ENCODE results near the gene CAMTA1.
A peak's percentile ranks its signal among the peaks of the same experiment; 100 is the strongest.
"Not testable (repeated sequence)": the region's sequence is repeated elsewhere in the genome, so short reads cannot be mapped to it uniquely, and the experiment has no call there.

CAMTA1 gene

GRCh38 chr1:7380068-7380467 is 594.8 kb downstream of the CAMTA1 start:
- H3K27me3 ChIP-seq (ENCODE audit: control insufficient read depth, insufficient read depth, low read length); H3K36me3 ChIP-seq (ENCODE audit: control insufficient read depth, insufficient read depth, low read length); H3K9me3 ChIP-seq (ENCODE audit: control insufficient read depth, insufficient read depth, low read length); H3K9ac ChIP-seq (ENCODE audit: low read depth, low read length); H3K4me3 ChIP-seq (ENCODE audit: low read depth, low read length): not testable (repeated sequence)
- H3K27ac ChIP-seq (ENCODE audit: low read depth, low read length) = peak overlapping the region; percentile 83
- peaks cover 17% of the 10 kb centered on the region for H3K4me1 ChIP-seq (ENCODE audit: control insufficient read depth, insufficient read depth, low read length)

- no peak overlapping the region for H3K27ac ChIP-seq (ENCODE audit: low read depth, low read length)
- no peaks in the 10 kb centered on the region for H3K9me3 ChIP-seq (ENCODE audit: control insufficient read depth, insufficient read depth, low read length)
- no peaks in the 10 kb centered on the region for H3K36me3 ChIP-seq (ENCODE audit: control insufficient read depth, insufficient read depth, low read length)
- H3K27me3 ChIP-seq (ENCODE audit: control insufficient read depth, insufficient read depth, low read length) = no peaks in the 10 kb centered on the region
- peaks cover 17% of the 10 kb centered on the region for H3K4me1 ChIP-seq (ENCODE audit: control insufficient read depth, insufficient read depth, low read length)
- no peak overlapping the region for H3K4me3 ChIP-seq (ENCODE audit: low read depth, low read length)
- H3K9ac ChIP-seq (ENCODE audit: low read depth, low read length) = no peak overlapping the region
These were observed 595.5 kb downstream of the CAMTA1 start for GRCh38 chr1:7380712-7381111.

GRCh38 chr1:7381729-7382128 is 596.5 kb downstream of the CAMTA1 start:
- not testable (repeated sequence) for H3K9ac ChIP-seq (ENCODE audit: low read depth, low read length); H3K36me3 ChIP-seq (ENCODE audit: control insufficient read depth, insufficient read depth, low read length); H3K27ac ChIP-seq (ENCODE audit: low read depth, low read length); H3K27me3 ChIP-seq (ENCODE audit: control insufficient read depth, insufficient read depth, low read length); H3K9me3 ChIP-seq (ENCODE audit: control insufficient read depth, insufficient read depth, low read length); H3K4me3 ChIP-seq (ENCODE audit: low read depth, low read length)
- H3K4me1 ChIP-seq (ENCODE audit: control insufficient read depth, insufficient read depth, low read length) = peaks cover 17% of the 10 kb centered on the region

GRCh38 chr1:7382971-7383370 is 597.7 kb downstream of the CAMTA1 start:
- Histone ChIP-seq H3K36me3 (ENCODE audit: control insufficient read depth, insufficient read depth, low read length) (no peaks in the 10 kb centered on the region), H3K4me3 (ENCODE audit: low read depth, low read length) (no peak overlapping the region)

GRCh38 chr1:7383671-7384520 is 598.6 kb downstream of the CAMTA1 start:
- H3K27ac ChIP-seq (ENCODE audit: low read depth, low read length) = no peak overlapping the region
- H3K9me3 ChIP-seq (ENCODE audit: control insufficient read depth, insufficient read depth, low read length) = no peaks in the 10 kb centered on the region
- peaks cover 14% of the 10 kb centered on the region for H3K4me1 ChIP-seq (ENCODE audit: control insufficient read depth, insufficient read depth, low read length)
- H3K4me3 ChIP-seq (ENCODE audit: low read depth, low read length) = no peak overlapping the region
- H3K36me3 ChIP-seq (ENCODE audit: control insufficient read depth, insufficient read depth, low read length) = no peaks in the 10 kb centered on the region
- H3K9ac ChIP-seq (ENCODE audit: low read depth, low read length) = no peak overlapping the region
- H3K27me3 ChIP-seq (ENCODE audit: control insufficient read depth, insufficient read depth, low read length) = no peaks in the 10 kb centered on the region

More at GRCh38 chr1:7382971-7383370, 597.7 kb downstream of the CAMTA1 start:
- no peak overlapping the region for H3K27ac ChIP-seq (ENCODE audit: low read depth, low read length)
- H3K9ac ChIP-seq (ENCODE audit: low read depth, low read length) = no peak overlapping the region
- H3K4me1 ChIP-seq (ENCODE audit: control insufficient read depth, insufficient read depth, low read length) = peaks cover 17% of the 10 kb centered on the region
- no peaks in the 10 kb centered on the region for H3K27me3 ChIP-seq (ENCODE audit: control insufficient read depth, insufficient read depth, low read length)
- no peaks in the 10 kb centered on the region for H3K9me3 ChIP-seq (ENCODE audit: control insufficient read depth, insufficient read depth, low read length)

DNA sequence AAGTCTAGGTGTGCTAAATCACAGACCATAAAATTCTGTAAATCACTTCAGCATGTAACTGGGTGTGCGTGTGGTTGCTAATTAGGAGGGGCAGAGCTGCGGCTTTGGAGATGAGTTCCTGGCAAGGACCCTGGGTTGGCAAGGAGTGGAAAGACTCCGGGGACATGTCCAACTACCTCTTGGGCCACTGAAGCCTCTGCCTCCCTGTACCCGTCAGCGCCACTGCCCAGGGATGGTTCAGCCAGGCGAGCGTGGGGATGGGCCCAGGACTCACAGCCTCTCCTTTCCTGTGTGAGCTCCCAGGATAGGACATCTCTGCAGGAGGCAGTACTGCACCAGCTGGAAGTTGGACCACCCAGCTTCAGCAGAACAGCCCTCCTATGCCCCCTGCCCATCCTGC is 599.4 kb downstream of the CAMTA1 start:
- H3K4me1 ChIP-seq (ENCODE audit: control insufficient read depth, insufficient read depth, low read length) = peaks cover 6% of the 10 kb centered on the region
- no peak overlapping the region for H3K9ac ChIP-seq (ENCODE audit: low read depth, low read length)
- no peaks in the 10 kb centered on the region for H3K36me3 ChIP-seq (ENCODE audit: control insufficient read depth, insufficient read depth, low read length)
- H3K27ac ChIP-seq (ENCODE audit: low read depth, low read length) = no peak overlapping the region
- H3K27me3 ChIP-seq (ENCODE audit: control insufficient read depth, insufficient read depth, low read length) = no peaks in the 10 kb centered on the region
- no peaks in the 10 kb centered on the region for H3K9me3 ChIP-seq (ENCODE audit: control insufficient read depth, insufficient read depth, low read length)
- no peak overlapping the region for H3K4me3 ChIP-seq (ENCODE audit: low read depth, low read length)

GRCh38 chr1:7385471-7386225 is 600.4 kb downstream of the CAMTA1 start:
- Histone ChIP-seq H3K9ac (ENCODE audit: low read depth, low read length) (no peak overlapping the region), H3K9me3 (ENCODE audit: control insufficient read depth, insufficient read depth, low read length) (no peaks in the 10 kb centered on the region), H3K36me3 (ENCODE audit: control insufficient read depth, insufficient read depth, low read length) (no peaks in the 10 kb centered on the region), H3K27ac (ENCODE audit: low read depth, low read length) (no peak overlapping the region), H3K27me3 (ENCODE audit: control insufficient read depth, insufficient read depth, low read length) (no peaks in the 10 kb centered on the region), H3K4me1 (ENCODE audit: control insufficient read depth, insufficient read depth, low read length) (no peaks in the 10 kb centered on the region), H3K4me3 (ENCODE audit: low read depth, low read length) (no peak overlapping the region)

GRCh38 chr1:7386226-7387052 is 601.2 kb downstream of the CAMTA1 start:
- no peak overlapping the region for H3K27ac ChIP-seq (ENCODE audit: low read depth, low read length)
- no peaks in the 10 kb centered on the region for H3K9me3 ChIP-seq (ENCODE audit: control insufficient read depth, insufficient read depth, low read length)
- H3K4me1 ChIP-seq (ENCODE audit: control insufficient read depth, insufficient read depth, low read length) = no peaks in the 10 kb centered on the region
- H3K9ac ChIP-seq (ENCODE audit: low read depth, low read length) = no peak overlapping the region
- no peaks in the 10 kb centered on the region for H3K27me3 ChIP-seq (ENCODE audit: control insufficient read depth, insufficient read depth, low read length)
- H3K4me3 ChIP-seq (ENCODE audit: low read depth, low read length) = no peak overlapping the region
- no peaks in the 10 kb centered on the region for H3K36me3 ChIP-seq (ENCODE audit: control insufficient read depth, insufficient read depth, low read length)

DNA sequence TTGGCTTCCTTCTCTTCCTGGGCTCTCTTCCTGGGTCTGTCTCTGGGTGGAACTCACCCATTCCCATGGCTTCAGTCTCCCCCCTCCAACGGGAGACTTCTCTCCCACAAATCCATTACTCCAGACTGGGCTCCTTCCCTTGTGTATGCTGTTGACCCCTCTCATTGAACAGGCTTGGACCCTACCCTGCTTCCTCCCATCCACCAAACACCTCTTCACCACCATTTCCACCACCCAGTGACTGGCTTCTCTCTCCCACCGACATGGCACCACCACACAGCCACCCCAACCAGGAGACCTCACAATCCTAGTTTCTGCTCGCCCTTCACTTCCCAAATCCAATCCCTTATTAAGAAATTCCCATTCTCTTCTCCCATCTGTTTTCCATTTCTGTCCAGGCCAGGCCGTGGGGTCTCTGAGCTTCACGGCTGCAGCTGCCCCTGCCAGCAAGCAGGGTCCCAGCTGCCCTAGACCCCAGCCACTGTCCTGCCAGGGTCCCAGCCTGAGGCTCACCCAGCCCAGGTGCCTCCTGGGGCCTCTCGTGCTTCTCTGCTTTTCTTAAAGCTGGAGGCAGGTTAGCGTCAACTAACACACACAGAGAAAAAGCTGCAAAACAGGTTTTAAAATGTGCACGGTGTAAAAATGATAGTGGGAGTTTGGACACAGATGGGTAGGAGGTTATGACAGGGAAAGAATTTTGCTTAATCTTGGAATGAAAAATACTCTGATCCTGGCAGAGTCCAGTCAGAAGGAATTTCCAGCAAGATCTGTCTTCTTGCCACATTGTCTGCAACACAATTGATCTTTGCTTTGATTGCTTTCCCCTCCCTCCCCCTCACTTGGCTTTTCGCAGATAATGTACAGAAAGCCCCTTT is 602.0 kb downstream of the CAMTA1 start:
- no peak overlapping the region for H3K27ac ChIP-seq (ENCODE audit: low read depth, low read length)
- no peaks in the 10 kb centered on the region for H3K27me3 ChIP-seq (ENCODE audit: control insufficient read depth, insufficient read depth, low read length)
- H3K9me3 ChIP-seq (ENCODE audit: control insufficient read depth, insufficient read depth, low read length) = no peaks in the 10 kb centered on the region
- no peaks in the 10 kb centered on the region for H3K4me1 ChIP-seq (ENCODE audit: control insufficient read depth, insufficient read depth, low read length)
- no peaks in the 10 kb centered on the region for H3K36me3 ChIP-seq (ENCODE audit: control insufficient read depth, insufficient read depth, low read length)
- H3K9ac ChIP-seq (ENCODE audit: low read depth, low read length) = no peak overlapping the region
- no peak overlapping the region for H3K4me3 ChIP-seq (ENCODE audit: low read depth, low read length)

- H3K9me3 ChIP-seq (ENCODE audit: control insufficient read depth, insufficient read depth, low read length) = no peaks in the 10 kb centered on the region
- H3K36me3 ChIP-seq (ENCODE audit: control insufficient read depth, insufficient read depth, low read length) = no peaks in the 10 kb centered on the region
- H3K4me3 ChIP-seq (ENCODE audit: low read depth, low read length) = no peak overlapping the region
- no peak overlapping the region for H3K9ac ChIP-seq (ENCODE audit: low read depth, low read length)
- no peaks in the 10 kb centered on the region for H3K4me1 ChIP-seq (ENCODE audit: control insufficient read depth, insufficient read depth, low read length)
- H3K27ac ChIP-seq (ENCODE audit: low read depth, low read length) = no peak overlapping the region
- H3K27me3 ChIP-seq (ENCODE audit: control insufficient read depth, insufficient read depth, low read length) = no peaks in the 10 kb centered on the region
These were observed 602.9 kb downstream of the CAMTA1 start for GRCh38 chr1:7388141-7388487.

All from HUES48 (cell line).